Activated effector memory CD4-positive, alpha-beta T cell treated with anti-CD3 and anti-CD28 coated beads, Interleukin-2, amount 50 U/mL, for 16 hours (primary cell): ENCODE results near the gene TCF7L2.

Experiments used
- DNase-seq: peaks from one replicate; pipeline ENCODE4 v3.0.0-alpha.2; 2020

Gene TCF7L2

DNA sequence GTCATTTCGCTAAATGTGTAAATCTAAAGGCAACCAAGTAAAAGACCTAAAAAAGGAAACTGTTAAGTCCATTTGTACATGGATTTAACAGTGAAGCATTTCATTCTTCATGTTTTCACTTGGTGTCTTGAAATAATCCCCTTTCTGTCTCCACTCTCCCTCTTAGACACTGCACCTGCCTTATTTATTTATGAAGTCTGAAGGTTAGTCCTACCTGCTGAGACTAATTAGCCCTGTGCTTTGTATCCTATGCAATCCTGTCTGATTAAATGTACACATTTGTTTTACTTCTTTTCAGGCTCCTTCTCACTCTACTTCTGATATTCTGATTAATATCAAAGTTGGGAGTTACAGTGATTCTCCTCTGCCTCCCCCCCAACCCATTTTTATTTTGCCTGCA lies 1.9 kb upstream of the TCF7L2 start:
- DNase-seq, result no peak

DNA sequence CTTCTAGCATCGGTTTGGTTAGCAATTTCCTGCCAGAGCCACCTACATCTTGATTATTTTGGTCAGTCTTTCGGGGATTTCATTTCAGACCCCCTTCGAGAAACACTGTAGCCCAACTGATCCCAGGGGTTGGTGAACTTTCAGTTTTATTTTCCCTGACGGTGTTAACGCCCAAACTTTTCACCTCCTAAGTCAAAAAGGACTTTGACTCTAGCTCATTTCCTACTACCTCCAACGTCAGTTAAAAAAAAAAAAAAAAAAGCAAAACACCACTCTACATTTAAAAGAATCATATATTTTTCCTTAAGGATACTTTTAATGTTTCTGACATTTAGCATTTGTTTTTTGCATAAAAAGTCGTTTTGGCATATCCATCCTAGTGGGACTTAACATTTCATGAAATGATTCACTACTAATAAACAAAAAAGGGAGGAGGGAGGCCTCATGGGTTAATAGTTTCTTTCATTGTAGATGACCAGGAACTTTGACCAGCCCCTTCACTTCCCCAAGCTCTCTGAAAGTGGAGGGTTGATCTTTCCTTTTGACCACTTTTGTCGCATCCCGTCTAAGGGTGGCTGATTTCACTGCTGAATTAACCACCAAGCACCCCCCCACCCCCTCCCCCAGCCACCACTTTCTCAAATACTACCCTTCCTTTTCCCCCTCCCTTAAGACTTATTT lies 764 bp upstream of the TCF7L2 start:
- no peak for DNase-seq

DNA sequence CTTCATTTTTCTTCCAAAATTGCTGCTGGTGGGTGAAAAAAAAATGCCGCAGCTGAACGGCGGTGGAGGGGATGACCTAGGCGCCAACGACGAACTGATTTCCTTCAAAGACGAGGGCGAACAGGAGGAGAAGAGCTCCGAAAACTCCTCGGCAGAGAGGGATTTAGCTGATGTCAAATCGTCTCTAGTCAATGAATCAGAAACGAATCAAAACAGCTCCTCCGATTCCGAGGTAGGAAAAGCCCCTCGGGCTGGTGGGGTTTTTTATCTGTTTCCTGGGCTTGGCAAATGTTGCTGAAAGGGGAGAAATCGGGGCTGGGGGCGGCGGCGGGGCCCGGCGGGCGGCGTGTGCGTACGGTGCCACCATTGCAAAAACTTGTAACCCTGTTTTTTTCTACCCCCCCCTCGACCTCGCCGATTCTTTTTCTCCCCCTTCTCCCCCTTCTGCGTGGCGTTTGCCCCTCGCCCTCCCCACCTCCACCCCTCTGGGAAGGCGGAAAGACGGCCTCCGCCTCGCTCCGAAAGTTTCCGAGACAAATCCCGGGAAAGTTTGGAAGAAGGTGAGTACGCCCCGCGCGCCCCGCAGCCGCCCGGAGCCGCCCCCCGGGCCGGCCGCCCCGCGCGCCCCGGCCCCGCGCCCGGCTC lies 789 bp downstream of the TCF7L2 start:
- DNase-seq, result peak; percentile 65

DNA sequence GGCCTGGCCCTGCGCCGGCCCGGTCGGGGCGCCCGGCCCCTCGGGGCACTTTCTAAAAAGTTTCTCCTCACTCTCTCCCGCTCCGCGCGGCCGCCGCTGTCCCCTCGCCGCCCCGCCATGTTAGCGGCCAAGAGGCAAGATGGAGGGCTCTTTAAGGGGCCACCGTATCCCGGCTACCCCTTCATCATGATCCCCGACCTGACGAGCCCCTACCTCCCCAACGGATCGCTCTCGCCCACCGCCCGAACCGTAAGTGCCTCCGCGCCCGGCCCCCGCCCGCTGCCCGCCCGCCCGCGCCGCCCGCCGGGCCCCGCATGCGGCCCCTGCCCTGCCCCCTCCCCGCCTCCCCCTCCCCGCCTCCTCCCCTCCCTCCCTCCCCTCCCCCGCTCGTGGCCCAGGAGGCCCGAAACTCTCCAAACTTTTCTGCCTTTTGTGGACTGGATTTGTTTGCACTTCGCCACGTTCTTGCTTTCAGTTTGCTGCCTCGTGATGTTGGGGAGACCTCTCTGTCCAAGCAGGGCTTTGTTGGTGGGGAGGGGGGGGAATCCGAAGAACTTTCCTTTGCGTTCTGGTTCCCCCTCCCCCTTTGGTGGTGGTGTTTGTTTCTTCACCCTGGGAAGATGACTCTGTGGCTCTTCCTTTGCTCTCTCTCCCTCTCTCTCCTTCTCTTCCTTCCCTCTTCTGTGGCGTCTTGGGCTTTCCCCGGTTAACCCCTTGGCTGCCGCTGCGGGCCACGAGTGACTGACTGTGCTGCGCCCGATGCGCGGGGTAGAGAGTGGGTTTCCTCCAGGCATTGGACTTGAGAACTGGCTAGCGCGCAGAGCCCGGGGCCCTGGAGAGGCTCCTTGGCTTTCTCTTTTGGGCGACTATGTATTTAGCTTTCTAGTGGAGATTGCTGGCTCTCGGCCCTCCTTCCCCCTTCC lies 1.6 kb downstream of the TCF7L2 start:
- DNase-seq, result peak; percentile 78

DNA sequence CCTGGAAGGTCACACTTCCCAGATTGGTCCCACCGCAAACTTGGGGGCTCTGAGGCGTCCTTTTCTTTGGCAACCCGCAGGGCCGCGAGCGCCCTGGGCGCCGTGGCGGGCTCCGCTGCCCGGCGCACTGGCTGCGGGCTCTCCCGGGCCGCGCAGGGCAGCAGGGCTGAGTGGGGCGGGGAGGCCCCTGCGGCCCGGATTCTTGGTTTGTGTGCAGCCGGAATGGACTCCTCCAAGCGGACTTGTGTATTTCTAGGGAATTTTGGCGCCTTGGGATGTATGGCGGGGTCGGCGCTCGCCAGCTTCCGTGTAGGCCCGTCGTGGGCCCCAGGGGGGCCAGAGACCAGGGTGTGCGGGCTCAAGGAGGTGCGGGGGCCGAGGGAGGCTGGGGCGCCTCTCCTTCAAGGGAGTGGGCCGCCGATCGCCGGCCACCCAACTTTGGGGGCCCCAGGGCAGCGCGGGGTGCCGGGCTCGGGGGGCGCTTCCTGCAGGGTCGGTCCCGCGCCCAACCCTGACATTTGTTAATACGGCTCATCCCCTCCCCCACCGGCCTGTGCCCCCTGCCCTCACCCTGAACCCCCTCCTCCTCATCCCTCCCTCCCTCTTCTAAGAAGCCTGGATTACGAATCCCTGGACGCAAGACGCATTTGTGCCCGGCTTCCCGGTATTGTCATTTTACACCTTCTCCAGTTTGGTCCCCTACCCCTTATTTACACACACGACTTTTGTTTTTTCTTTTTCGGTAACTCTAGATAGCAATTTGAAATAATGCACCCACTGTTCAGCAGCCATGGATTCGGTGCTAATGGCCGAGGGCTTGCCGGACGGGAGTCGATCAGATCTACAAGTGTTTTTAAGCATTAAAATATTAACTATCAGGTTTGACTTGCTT lies 2.5 kb downstream of the TCF7L2 start:
- DNase-seq, result no peak

DNA sequence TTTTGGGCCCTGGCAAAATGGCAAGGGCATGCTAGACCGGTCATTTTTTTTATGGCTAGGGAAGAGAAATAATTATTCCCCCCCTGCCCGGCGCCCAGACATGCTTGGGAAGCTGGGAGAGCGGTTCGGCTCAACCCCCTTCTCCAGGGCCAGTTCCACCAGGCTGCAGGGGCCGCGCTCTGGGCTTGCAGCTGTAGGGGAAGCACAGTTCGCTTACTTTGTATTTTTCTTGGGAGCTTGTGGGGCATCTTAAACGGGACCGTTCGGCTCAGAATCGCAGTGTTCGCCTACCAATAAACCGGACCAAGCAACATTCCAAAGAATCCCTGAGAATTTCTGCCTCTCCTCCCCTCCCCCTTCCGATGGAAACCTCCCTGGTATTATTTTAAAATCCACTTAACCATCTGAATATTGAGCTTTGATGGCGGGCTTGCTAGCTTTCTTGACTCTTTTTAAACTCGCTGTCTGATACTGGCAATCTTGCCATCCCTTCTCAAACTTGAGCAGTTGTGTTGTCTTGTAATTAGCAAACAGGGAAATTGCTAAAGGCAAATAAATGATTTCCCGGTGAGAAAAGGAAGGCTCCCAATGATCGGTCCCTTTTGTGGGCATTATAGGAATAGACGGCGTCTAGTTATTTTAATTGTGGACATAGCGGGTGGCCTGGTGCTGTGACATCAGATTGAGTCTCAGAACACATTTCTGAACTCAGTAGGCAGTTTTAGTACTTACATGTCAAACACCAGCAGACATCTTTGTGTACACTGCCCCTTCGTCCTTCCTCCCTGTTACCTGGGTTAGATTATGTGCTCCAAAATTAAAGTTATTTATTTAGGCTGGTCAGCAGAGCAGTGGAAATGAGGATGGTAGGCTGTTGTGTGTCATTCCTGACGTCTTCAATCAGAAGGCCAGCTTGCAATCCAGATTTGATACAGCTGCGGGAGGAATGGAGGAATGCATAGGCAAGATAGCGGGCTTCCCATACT lies 3.4 kb downstream of the TCF7L2 start:
- DNase-seq, result no peak

DNA sequence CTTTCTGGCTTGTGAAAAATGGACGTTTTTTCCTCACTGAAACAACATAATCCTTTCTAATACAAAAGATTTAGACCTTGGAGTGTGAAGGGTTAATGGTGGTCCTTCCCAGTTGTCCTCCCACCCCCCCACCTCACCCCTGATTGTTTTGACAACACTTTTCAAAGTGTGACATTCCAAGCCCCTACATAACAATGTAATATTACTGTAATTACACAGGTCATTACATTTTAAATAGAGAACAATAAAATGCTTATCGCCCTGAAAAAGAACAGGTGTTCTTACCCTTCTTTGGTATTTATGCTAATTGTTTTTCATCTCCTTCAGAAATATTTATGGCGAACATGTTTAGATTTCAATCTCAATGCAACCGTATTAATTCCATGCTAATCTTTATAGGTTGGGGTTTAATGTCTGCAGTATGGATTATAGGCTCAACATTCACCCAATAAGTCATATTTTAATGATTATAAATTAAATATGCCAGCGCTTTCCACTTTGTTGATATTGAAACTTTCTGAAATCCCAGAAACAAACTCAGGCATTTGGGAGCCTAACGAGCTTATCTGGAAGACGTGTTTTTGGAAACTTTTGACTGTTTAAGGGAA lies 5.0 kb downstream of the TCF7L2 start:
- no peak for DNase-seq

DNA sequence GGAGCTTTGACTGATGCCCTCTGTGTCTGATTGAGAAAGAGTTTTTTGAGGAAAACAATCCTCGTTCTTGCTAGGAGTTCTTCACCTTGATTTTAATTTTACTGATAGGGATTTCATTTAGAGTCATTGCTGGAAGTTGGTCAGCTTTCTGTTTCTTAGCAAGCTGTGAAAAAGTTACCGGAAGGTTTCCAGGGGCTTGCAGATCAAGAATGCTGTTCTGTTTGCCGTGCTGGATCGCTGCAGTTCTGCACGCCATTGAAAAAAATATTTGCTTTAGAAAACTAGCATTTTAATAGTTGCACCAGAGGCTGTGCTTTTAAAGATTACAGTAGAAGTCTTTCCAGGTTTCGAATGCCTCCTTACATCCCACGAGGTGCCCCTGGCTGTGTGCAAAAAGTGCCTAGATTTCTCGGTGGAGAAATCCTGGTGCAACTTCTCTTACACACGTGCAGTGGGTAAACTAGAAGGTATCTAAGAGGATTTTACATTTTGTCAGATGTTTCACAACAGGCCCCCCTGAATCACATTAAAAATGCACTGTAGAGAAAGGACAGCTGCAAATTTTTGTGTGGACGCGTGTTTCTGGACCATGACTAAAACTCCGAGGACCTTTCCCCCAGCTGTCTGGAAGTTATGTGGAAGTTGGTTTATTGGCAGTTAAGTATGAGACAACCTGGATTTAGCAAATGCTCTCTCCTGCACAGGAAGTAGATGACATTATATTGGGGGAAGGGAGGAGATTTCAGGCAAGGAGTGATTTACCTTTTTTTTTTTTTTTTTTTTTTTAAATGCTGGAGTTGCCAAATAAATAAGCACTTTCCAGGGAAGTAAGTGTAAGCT lies 5.8 kb downstream of the TCF7L2 start:
- no peak for DNase-seq

DNA sequence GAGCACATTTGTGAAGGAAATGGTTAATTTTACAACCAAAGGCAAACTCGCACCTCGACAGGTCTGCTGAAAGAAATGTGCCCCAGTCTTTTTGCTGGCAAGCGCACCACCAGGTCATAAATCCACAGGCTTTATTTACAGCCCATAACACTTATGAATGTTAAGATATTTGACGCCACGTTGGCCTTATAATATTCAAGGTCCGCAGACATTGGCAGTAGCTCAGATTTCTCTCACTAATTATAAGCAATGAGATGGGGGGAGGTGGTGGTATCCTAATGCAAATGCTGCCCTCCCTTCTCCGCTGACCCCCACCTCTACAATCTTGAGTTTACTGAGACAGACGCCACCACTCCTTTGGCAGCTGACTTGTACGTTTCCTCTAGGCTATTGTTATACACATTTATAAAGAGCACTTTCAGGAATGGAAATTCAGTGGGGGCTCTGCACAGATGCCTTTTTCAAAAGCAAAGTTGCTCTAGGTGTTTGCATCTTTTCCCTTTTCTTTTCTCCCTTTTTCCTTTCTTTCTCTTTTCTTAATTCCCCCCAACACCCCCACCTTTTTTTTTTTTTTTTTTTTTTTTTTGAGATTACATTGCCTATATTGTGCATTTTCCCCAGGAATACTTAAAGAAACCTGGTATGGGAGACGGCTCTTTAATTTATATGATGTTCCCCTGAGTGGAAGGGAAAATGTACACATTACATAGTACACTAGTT lies 6.7 kb downstream of the TCF7L2 start:
- DNase-seq, result no peak

DNA sequence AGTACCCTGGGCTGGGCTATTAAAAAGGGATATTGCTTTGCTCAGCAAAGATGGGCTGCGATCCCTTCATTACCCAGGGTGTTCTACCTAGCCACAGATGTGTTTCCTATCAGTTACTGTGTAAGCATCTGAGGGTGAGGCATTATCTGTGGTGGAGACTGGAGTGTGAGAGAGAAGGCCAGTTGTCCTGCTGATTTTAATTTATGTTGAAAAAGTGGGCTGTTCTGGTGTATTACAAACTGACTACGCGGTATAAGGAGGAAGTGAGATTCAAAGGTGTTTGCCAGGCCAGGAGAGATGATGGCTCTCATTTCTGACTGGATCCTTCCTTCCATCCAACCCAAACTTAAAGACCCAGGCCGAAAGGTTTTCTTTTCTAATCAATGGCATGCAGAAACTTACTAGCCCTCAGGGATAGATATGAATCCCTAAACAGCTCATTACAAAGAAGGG lies 7.6 kb downstream of the TCF7L2 start:
- no peak for DNase-seq

DNA sequence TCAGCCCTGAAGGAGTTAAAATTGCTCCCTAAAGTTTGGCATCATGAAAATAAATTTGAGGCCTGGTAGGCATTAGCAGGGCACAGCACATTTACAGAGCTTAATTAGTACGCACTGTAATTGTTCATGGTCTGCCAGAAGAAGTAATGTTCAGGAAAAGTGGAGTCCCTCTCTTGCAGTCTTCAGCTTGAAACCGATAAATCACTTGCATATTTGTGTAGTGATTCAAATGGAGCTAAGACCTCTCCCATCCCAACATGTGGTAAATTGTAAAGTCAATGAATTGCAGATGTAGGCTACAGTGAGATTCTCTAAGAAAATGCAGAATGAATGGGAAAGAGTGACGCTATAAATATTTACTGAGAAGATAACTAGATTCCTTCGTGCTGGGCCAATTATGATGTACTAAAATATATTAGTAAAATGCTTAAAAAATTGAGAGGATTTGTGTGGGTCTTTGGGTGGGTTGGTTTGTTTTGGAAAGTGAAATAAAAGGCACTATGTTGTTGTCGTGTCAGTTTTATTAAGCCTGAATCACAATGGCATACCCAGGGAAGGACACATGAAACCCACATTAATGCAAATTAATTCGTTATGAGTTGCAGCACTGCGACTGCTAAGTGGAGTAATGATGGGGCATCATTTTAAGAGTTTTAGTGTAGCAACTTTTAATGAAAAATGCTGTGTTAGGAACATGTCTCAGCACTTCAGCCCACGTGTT lies 8.4 kb downstream of the TCF7L2 start:
- DNase-seq, result no peak

DNA sequence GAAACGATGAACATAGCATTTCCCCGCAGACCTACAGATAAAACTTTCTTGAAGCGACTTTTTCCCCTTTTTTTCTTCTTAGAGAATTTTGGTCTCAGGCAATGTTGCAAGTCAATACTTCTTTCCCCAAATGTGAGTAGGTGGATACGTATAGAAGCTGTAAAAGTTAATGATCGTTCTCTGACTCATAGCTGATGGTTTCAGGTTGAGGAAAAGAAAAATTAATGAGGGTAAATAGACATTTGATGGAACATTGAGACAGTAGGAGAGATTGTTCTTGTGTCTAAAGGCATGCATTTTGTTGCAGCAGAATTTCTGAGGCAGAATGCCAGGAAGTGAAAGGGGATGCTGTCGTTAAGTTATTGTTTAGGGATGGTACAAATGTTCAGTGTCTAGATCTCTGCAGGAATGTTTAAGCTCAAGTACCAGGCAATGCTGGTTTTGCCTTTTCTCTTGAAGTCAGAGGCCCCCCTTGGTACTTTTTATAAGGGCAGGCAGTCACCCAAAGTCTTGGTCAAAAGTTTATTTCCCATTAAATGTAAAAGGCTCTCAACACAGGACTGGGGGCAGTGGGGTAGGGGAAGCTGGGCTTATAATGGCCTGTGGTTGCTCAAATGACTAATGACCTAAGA lies 9.3 kb downstream of the TCF7L2 start:
- DNase-seq, result no peak

DNA sequence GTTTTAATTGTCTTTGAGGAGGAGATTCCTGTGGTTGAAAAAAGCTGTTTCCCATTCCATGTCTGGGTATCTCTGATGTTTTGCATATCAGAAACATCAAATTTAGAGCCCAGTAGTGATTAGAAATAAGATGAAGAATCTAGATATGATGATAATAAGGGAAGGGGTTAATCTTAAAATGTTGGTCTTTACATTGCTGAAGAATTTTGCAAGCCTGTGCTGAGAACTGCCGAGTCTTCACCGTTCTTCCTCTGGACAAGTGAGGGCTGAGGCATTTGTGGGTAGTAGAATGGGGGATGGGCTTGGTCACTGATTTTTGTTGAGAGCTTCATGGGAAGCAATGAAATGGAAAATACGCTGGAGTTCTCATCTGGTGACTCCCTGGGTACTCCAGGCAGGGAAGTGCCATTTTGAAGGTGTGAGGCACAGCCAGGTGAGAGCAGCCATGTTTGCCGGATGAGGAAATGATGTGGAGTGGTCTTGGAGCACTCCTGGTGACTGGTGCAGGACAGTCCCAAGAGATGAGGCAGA lies 10.2 kb downstream of the TCF7L2 start:
- no peak for DNase-seq

DNA sequence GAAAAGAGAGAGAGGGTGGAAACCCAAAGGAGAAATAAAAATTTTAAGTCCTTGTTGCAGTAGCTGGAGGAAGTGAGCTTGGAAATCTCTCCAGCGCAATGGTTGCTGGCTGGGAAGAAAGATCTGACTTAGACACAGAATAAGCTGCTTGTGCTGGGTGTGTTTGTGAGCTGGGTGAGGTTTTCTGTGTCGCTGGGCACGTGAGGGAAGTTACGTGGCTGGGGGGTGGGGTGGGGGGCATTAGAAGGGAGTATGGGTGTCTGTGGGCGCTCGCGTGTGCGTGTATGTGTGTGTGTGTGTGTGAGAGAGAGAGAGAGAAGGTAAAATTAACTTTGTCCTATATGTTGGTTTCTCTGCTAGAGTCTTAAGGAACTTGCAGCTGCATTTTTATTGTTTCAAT lies 11.6 kb downstream of the TCF7L2 start:
- DNase-seq, result no peak

DNA sequence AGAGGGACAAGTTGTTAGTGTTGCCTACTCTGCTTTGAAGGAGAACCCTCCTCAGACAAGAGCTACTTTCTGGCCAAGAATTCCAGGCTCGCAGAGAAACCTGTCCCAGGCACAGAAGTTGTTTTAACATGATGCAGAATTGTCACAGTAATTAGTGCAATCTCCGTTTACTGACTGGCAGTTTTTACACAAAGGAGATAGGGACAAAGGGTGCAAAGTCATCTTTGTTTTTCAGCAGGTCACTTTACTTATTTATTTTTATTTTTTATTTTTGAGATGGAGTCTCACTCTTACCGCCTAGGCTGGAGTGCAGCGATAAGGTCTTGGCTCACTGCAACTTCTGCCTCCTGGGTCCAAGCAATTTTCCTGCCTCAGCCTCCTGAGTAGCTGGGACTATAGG lies 12.3 kb downstream of the TCF7L2 start:
- no peak for DNase-seq

DNA sequence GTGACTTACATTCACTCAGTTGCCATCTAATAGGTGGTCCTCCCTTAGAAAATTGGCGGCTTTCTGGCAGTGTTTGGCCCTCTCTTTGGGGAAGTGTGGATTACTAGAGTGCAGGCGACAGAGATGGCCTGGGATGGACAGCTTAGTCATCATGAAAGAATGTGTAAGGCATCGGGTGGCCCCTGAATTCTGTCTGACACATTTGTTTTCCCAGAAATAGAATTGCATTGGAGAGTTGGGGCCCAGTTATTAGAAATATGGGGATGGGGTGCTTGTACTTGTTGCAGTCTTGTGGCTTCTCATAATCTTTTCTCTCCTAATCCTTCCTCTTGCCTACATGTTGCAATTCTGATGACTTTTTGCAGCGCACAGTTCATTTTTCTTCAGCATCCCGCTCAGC lies 13.8 kb downstream of the TCF7L2 start:
- DNase-seq, result no peak

DNA sequence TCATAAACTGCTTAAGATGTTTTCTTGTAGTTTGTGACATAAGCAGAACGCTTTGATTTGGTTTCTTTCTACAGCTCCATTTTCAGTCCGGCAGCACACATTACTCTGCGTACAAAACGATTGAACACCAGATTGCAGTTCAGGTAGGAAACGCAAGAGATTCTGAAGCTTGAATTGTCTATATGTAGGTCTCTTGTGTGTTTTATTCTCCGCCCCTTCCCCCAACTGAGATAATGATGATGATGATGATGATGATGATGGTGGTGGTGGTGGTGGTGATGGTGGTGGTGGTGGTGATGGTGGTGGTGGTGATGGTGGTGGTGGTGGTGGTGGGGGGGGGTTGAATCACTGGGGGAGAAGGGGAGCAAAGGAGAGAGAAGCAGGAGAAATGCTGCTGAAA lies 14.4 kb downstream of the TCF7L2 start:
- no peak for DNase-seq
